ENCODE measurements around the gene ARAP2. TPM values are rescaled to one million over a fixed set of nuclear protein-coding genes. Genes with fewer than 3 reads are reported as not detected.

ARAP2 gene
- polyA plus RNA-seq, 1 donor (not counting 4 experiments of a cell fraction or from before 2014, with no cell fraction given): 9.3 TPM

DNA sequence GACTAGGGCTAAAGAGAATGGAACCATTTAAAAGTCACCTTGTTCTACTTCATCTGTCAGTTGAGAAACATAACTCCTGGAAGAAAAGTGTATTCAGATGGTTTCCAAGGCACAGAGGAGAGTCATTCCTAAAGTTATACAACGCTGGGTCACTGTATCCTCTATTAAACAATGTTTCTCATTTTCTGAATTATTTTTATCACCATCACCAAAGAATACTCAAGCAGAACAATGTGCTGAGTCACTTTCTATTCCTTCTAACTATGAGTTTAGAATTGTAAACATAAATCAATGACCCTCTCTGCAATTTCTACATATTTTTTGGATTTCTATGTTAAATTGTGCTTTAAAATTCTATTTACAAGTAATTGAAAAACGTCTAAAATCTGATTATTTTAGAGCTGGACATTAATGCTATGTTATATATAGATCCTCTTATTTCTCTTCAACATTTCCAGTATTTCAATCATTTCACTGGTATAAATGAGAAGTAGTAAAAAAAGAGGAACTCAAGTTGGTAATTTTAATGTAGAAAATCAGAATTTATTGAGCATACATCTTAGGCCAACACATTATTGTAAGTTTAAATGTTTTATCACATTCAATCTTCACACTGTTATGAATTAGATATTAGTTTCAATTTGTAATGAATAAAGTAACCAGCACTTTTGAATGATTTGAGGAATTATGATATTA lies 44.6 kb upstream of the ARAP2 start:
- Histone ChIP-seq H2AFZ (ENCODE audit: control insufficient read depth, low read length) (no peak overlapping the region), H3K4me2 (ENCODE audit: control insufficient read depth, extremely low read depth, insufficient read depth, low read depth, low read length) (no peak overlapping the region), H3K9me3 (ENCODE audit: control insufficient read depth, low read depth, low read length) (no peaks in the 10 kb centered on the region), H3K9me1 (ENCODE audit: control insufficient read depth, extremely low read depth, insufficient read depth, low read length) (no peaks in the 10 kb centered on the region), H3K4me3 (ENCODE audit: control insufficient read depth in 2 of 3, extremely low read depth in 1 of 3, insufficient read depth in 2 of 3, low read depth in 1 of 3, low read length in 3 of 3) (no peak overlapping the region), H3K9ac (ENCODE audit: control insufficient read depth, extremely low read depth, insufficient read depth, low read length) (no peak overlapping the region), H3K27me3 (ENCODE audit: control insufficient read depth, extremely low read depth, insufficient read depth, low read length) (no peaks in the 10 kb centered on the region), H3K4me1 (ENCODE audit: control insufficient read depth, extremely low read depth, insufficient read depth, low read length) (peaks cover 22% of the 10 kb centered on the region), H4K20me1 (ENCODE audit: control insufficient read depth, extremely low read depth, insufficient read depth, low read length) (no peaks in the 10 kb centered on the region), H3K36me3 (ENCODE audit: control insufficient read depth in 2 of 2, extremely low read depth in 1 of 2, insufficient read depth in 2 of 2, low read length in 2 of 2) (no peaks in the 10 kb centered on the region), H3K79me2 (ENCODE audit: control insufficient read depth, insufficient read depth, low read length) (no peaks in the 10 kb centered on the region), H3K27ac (ENCODE audit: control insufficient read depth, insufficient read depth, low read length) (no peak overlapping the region)
- no peak for DNase-seq (ENCODE audit: low read depth, low spot score)
- dilution Hi-C loops (cut with MboI; ENCODE audit: extremely low pct_ligation_motif_present, low sequenced_read_pairs): no loop called here
- FAIRE-seq: no peak
- TF ChIP-seq, protein P1, sequence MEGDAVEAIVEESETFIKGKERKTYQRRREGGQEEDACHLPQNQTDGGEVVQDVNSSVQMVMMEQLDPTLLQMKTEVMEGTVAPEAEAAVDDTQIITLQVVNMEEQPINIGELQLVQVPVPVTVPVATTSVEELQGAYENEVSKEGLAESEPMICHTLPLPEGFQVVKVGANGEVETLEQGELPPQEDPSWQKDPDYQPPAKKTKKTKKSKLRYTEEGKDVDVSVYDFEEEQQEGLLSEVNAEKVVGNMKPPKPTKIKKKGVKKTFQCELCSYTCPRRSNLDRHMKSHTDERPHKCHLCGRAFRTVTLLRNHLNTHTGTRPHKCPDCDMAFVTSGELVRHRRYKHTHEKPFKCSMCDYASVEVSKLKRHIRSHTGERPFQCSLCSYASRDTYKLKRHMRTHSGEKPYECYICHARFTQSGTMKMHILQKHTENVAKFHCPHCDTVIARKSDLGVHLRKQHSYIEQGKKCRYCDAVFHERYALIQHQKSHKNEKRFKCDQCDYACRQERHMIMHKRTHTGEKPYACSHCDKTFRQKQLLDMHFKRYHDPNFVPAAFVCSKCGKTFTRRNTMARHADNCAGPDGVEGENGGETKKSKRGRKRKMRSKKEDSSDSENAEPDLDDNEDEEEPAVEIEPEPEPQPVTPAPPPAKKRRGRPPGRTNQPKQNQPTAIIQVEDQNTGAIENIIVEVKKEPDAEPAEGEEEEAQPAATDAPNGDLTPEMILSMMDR (optimal IDR thresholded peaks at IDR 0.05 in 1 of 3, IDR thresholded peaks at IDR 0.05 in 1 of 3, conservative IDR thresholded peaks at IDR 0.05 in 1 of 3; ENCODE audit: extremely low read depth in 1 of 3, insufficient read depth in 2 of 3, low read length in 3 of 3): no peak
- no peak for TF ChIP-seq EZH2 (IDR thresholded peaks at IDR 0.05; ENCODE audit: low read length)

DNA sequence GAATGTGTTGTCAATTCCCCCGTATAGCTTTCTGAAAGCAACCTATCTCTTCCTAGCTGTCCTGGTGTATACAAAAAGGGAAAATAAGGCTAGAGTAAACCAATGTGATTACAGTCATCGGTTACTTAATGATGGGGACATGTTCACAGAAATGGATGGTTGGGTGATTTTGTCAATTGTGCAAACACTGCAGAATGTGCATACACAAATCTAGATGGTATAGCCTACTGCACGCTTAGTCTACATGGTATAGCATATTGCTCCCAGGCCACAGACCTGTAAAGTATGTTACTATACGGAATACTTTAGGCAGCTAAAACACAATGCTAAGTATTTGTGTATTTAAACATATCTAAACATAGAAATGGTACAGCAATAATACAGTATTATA lies 42.2 kb upstream of the ARAP2 start:
- Histone ChIP-seq H3K27me3 (ENCODE audit: control insufficient read depth, extremely low read depth, insufficient read depth, low read length) (no peaks in the 10 kb centered on the region), H3K27ac (ENCODE audit: control insufficient read depth, insufficient read depth, low read length) (peak overlapping the region; percentile 52), H4K20me1 (ENCODE audit: control insufficient read depth, extremely low read depth, insufficient read depth, low read length) (no peaks in the 10 kb centered on the region), H3K9ac (ENCODE audit: control insufficient read depth, extremely low read depth, insufficient read depth, low read length) (no peak overlapping the region), H3K36me3 (ENCODE audit: control insufficient read depth in 2 of 2, extremely low read depth in 1 of 2, insufficient read depth in 2 of 2, low read length in 2 of 2) (no peaks in the 10 kb centered on the region), H3K4me2 (ENCODE audit: control insufficient read depth, extremely low read depth, insufficient read depth, low read depth, low read length) (peak overlapping the region; percentile 42), H3K4me1 (ENCODE audit: control insufficient read depth, extremely low read depth, insufficient read depth, low read length) (peaks cover 13% of the 10 kb centered on the region), H3K9me1 (ENCODE audit: control insufficient read depth, extremely low read depth, insufficient read depth, low read length) (no peaks in the 10 kb centered on the region), H3K9me3 (ENCODE audit: control insufficient read depth, low read depth, low read length) (no peaks in the 10 kb centered on the region), H3K4me3 (ENCODE audit: control insufficient read depth in 2 of 3, extremely low read depth in 1 of 3, insufficient read depth in 2 of 3, low read depth in 1 of 3, low read length in 3 of 3) (no peak overlapping the region), H3K79me2 (ENCODE audit: control insufficient read depth, insufficient read depth, low read length) (no peaks in the 10 kb centered on the region), H2AFZ (ENCODE audit: control insufficient read depth, low read length) (peak overlapping the region; percentile 50)
- dilution Hi-C loops (cut with MboI; ENCODE audit: extremely low pct_ligation_motif_present, low sequenced_read_pairs): no loop called here
- TF ChIP-seq, protein P1 (optimal IDR thresholded peaks at IDR 0.05 in 1 of 3, IDR thresholded peaks at IDR 0.05 in 1 of 3, conservative IDR thresholded peaks at IDR 0.05 in 1 of 3; ENCODE audit: extremely low read depth in 1 of 3, insufficient read depth in 2 of 3, low read length in 3 of 3): peak in 1 of 3 experiments; percentile 4
- TF ChIP-seq EZH2 (IDR thresholded peaks at IDR 0.05; ENCODE audit: low read length): no peak
- DNase-seq (ENCODE audit: low read depth, low spot score): no peak
- FAIRE-seq: no peak

All from keratinocyte (primary cell).